Stimulated activated CD4-positive, alpha-beta T cell treated with anti-CD3 and anti-CD28 coated beads, Interleukin-12 subunit alpha, Interleukin-12 subunit beta, amount 100 ng/mL, for 4 hours (primary cell): Measurements from ENCODE around the gene HOMER2.
"Not testable (repeated sequence)": the region's sequence is repeated elsewhere in the genome, so short reads cannot be mapped to it uniquely, and the experiment has no call there.

Experiments
- DNase-seq: peaks from one replicate; pipeline ENCODE4 v3.0.0-alpha.2; 2020

HOMER2 gene

DNA sequence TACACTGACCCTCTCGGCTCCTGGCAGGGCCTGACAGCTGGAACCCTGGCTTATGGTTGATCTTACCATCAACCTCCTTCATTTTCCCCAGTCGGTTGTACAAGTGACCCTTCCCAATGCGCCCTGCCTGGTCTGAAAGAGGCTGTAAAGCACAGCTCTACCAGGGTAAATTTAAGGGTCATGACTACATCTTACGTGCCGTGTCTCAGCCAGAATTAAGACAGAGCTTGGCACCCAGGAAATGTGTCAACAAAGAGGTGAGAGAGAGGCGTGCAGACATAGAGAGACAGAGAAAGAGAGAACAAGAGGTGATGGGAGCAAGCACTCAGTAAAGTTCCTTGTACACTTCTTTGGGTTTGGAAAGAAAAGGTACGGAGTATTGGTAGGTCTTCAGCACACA is 28.8 kb downstream of the HOMER2 start:
- DNase-seq, result no peak

DNA sequence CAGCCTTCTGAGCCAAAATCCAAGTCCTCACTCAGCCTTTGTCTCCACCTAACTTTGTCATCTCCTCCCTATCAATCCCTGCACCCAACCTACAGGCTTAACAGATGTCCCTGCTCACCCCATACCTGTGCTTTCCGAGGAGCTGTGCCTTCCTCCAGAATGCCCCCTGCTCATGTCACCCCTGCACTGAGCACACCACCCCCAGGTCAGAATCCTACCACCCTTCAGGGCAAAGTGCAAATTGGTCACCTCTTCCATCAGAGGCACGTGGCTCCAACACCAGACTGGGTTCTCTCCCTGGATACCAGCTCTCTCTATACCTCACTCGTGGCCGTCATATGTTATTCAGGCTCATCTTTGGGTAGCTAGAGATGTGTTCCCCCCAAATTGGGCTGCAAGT is 29.8 kb downstream of the HOMER2 start:
- DNase-seq, result no peak

DNA sequence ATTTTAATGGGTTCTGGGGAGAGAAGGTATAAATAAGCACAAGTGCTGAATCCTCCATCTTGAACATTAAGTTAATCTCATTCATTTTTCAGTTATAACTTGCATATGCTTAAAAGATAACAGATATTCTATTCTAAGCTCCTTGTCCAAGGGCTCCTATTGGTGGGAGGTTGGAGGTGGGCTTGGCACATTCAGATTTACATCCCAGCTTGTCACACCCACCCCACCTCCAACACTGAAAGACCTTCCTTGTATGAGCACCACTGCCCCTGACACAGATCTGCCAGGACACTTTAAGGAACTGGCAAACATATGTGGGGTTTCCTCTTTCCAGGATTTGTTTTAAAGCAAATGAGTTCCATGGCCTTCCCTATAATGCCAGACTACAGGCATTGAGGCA is 30.6 kb downstream of the HOMER2 start:
- no peak for DNase-seq

DNA sequence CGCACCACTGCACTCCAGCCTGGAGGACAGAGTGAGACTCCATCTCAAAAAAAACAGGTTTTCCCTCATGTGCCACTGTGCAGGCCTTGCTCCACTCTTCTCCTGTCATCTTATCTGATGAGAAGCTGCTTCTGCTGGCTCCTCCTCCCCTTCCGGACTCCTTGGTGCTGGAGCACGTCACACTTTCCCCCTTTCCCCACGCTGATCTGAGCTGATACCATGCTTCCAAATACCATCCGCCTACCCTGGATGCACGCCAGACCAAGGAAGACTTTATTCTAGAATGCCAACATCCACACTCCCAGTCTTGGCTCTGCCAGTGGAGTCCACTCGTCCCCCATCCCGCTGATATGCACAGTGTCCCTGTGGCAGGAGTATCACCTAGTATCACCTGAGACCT is 31.3 kb downstream of the HOMER2 start:
- no peak for DNase-seq

DNA sequence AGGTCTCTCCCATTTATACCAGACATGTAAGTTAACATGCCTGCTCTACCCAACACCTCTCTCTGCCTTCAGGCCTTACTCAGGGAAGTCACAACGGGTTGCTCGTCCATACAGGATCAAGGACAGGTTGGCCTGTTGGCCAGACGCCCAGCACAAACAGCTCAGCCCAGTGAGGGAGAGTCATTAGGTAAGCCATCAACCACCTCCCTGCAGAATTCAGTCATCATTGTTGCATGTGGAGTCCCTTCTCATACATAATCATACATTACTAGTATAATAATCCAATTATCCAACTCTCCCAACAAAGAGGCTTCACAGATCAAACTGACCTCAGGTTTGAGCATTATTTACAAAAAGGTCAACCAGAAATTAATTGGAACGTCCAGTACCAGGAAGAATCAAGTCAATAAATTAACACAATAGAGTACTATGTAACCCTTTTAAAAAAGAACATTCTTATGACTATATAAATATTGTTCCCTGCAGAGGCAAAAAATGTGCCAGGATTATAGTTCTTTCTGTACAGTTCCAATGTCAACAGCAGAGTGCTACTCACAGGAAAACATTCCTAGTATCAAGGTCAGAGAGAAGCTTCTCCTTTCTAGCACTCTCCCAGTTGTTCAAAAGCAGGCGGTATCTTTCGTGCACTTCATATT is 33.2 kb downstream of the HOMER2 start:
- no peak for DNase-seq

DNA sequence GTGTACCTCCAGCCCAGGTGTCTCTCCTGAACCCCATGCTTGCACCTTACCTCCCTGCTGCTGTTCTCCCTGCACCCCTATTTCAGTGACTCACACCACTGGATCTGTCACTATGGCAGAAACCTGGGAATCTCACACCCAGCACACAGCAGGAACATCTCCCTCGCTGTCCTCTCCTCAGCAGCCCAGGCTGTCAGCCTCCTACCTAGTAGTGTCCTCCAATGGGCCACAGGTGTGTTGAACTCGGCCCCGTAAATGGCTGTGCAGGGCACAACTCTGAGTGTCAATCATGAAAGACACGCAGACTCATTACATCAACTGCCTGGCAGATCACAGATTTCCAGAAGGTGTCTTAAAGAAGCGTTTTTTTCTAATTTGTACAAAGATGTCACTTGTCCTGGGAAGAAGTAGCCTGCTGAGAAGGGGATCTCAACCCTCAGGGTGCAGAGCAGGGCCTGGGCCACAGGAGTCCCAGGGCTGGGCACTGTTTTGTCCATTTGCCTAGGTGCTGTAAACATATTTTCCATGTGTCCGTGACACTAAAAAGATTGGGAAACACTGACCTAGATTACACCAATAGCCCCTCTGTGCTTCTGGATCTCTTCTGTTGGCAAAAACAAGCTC is 33.8 kb downstream of the HOMER2 start:
- no peak for DNase-seq

DNA sequence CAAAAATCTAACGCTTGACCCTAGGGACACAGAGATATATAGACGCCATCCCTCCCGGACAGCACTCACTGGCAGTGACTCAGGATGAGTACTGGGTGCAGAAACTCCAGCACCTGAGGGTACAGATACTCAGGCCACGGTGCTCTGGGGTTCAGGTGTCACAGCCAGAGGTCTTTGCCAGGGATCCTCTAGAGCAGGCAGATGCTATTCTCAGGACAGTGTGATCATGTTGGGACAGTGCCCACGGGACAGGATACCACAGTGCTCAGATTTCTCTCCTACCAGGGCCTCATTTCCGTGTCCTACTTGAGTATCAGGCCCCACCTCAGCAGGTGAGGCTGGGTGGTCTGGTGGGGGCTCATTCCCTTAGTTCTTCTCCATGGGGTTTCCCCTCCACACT is 34.4 kb downstream of the HOMER2 start:
- no peak for DNase-seq

DNA sequence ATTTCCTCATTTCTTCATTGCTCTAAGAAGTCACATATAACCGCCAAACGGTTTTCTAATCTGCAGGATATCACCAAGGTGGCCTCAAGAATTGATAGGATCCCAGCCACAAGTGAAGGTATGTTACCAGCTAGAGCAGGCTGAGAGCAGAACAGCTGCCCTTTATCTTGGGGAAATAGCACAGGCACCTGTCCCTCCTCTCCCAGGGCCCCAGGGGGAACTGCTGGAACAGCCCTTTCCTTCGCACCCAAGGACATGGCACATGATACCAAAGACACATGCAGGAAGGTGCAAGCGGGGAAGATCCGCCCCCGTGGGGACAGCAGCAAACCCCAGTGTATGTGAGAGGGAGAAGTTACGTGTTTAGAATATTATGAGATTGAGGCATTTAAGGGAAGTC is 35.3 kb downstream of the HOMER2 start:
- no peak for DNase-seq

DNA sequence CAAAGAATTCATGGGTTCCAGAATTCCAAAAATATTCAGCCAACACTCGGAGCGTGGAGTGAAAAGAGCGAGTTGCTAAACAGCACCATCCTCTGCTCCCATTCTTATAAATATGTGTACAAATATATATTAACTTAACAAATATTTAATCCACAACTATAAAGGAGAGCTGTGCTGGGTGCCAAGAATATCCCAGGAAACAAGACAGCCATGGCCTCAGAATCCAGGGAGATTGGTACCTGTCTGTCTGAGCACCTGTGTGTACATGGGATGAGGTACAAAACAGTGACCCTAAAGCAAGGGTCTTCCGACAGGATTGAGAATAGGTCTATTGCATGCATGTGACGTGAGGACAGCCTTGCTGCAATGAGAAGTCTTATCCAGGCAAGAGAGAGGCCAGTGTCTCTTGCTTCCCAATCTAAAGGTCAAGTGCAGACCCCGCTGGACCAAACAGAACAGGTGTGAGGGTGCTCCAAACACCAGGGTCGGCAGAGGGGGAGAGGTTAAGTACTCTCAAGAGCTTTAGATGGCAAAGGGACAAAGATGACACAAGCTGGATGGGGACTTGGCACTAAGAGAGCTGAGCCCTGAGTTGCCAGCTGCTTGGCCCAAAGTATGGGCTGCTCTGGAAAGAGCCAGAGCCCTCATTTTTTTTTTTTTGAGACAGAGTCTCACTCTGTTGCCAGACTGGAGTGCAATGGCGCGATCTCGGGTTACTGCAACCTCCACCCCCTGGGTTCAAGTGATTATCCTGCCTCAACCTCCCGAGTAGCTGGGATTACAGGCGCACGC is 36.2 kb downstream of the HOMER2 start:
- DNase-seq, result no peak

DNA sequence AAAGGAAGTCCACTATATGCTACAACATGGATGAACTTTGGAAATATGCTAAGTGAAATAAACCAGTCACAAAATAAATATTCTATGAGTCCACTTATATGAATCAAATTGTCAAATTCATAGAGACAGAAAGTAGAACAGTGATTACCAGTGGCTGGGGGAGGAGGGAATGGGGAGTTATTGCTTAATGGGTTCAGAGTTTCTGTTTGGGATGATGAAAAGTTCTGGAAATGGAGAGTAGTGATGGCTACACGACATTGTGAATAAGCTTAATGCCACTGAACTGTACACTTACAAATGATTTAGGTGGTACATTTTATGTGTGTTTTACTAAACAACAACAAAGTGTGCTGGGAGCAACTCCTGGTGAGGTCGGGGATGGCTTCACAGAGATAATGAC is 38.1 kb downstream of the HOMER2 start:
- no peak for DNase-seq

DNA sequence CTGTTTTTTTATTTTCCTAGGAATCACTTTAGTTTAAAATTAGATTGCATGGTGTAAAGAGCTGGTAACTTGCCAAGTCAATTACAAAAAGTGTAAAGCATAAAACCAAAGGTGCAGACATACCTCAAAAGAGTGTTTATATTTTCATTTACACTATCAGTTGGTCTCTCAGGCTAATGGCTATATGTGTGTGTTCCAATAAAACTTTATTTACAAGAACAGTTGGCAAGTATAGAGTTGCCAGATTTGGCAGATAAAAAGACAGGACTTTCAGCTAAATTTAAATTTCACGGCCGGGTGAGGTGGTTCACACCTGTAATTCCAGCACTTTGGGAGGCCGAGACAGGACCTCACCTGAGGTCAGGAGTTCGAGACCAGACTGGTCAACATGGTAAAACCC is 41.1 kb downstream of the HOMER2 start:
- no peak for DNase-seq

DNA sequence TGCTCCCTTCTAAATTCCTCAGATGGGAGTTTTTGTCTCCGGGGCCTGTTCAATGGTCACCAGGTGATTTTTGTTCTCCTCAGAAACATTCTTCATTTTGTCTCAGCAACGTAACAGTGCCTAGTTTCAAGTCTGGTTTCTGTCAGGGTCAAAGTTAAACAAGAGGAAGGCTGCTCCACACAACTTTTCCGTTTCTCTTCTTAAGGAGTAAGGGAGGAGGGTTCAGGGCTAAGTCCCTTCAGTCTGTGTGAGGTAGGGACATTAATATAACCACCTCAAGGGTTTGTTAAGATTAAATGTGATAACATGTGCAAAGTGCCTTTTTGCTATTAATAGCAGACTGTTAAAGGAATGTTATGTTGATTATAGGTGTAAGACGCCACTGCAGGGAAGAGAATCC is 41.8 kb downstream of the HOMER2 start:
- no peak for DNase-seq

DNA sequence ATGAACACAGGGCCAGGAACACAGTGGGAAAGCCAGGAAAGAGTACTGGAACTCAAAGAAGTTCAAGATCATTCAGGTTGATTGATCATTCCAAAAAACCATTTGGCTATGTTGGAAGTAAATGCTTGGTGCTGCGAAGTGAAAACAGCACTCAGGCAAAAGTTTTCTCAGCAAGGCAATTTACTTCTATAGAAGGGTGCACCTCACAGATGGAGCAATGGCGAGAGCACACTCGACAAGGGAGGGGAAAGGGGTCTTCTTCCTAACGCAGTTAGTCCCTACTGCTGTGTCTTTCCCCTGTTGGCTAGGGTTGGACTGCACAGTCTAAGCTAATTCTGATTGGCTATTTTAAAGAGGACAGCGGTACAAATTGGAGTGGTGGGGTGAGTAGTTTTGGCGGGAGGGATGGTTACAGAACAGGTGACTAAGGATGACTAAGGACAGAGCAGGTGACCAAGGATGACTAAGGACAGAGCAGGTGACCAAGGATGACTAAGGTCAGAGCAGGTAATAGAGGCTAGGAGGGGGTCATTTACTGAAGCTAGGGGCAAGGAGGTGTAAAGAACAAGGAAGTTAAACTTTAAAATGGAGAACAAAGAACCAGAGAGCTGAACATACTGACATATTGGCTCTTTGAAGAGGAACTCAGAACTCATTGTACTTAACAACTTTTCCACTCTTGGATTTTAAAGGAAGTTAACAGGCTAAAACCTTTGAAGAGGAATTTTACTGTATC is 43.3 kb downstream of the HOMER2 start:
- DNase-seq, result no peak

DNA sequence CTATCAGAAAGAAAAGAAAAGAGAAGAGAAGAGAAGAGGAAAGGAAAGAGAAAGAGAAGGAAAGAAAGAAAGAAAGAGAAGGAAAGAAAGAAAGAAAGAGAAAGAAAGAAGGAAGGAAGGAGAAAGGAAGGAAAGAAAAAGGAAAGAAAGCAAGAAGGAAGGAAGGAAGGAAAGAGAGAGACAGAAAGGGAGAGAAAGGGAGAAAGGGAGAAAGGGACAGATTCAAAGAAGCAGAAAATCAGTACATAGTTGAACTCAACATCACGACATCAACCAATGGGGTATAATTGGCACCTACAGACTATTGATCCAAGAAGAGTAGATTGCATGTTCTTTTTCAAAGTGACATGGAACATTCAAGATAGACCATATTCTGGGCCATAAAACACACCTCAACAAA is 45.2 kb downstream of the HOMER2 start:
- no peak for DNase-seq

DNA sequence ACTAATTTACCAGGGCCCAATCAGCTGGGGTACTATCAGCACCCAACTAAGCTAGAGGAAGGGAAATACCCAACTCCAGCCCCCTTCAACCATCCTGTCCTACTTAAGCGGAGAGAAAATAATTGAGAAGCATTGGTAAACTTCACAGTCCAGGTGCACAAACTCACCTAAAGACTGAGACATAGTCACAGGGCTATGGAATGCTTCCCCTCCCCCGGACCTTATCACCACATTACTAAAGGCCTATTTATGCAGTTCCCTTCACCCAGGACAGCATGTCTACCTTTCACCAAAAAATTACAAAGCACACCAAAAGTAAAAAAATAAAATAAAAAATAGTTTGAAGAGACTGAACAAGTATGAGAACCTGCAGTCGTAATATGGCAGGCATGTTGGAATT is 47.9 kb downstream of the HOMER2 start:
- DNase-seq, result no peak

DNA sequence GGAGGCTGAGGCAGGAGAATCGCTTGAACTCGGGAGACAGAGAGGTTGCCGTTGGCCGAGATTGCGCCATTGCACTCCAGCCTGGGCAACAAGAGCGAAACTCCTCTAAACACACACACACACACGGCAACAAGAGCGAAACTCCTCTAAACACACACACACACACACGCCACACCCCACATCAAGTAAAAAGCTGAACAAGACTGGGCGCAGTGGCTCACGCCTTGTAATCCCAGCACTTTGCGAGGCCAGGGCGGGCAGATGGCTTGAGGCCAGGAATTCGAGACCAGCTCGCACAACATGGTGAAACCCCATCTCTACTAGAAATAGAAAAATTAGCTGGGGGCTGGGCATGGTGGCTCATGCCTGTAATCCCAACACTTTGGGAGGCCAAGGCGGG is 49.0 kb downstream of the HOMER2 start:
- no peak for DNase-seq

DNA sequence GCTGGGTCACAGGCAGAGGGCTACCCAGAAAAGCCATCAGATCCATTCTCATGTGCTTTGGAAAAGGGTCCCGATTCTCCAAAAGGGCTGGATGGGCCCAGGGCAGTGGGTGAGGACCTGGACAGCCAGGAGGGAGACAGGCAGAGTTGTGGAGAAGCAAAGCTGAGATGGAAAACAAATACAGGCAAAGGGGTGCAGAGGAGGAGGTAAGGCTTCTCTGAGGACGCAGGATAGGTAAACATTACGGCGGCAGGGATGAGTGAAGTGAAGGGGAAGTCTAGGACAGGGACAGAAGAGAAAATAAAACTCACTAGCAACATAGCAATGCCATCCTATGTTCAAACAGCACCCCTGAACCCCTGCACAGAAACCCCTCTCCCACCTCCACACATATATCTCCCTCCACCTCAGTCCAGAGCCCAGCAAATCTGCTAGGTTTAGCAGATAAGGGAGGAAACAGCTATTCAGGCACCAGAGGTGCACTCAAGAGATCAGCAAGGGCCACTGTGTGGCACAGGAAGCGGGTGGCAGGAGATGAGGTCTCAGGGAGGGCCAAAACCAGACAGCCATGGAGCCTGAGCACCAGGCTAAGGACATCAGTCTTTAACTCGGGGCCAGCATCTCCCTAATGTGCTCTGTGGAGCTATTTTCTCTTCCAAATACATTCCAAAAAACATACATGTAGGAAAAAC is 51.3 kb downstream of the HOMER2 start:
- no peak for DNase-seq

DNA sequence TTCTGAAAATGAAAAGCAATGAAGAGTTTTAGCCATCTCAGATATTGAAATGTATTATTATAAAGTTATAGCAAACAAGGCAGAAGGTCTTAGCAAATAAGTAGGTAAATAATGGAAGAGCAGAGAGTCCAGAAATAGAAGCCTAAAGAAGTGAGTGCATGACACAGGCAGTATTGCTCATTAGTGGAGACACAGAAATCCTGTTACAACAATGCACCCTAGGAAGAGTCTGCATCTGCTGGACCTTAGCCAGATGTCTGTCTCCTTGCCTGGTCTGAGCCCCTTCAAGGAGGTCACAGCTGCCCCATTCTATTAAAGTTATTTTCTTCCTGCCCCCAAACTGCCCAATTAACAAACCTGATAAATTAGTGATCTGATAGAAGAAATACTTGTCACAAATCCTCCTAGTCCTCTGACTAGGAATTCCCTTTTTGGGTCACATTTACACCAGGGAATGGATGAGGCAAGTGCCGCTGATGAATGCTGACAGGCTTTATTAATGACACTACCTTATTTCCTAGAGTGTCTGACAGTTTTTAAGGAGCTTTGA is 51.9 kb downstream of the HOMER2 start:
- no peak for DNase-seq

DNA sequence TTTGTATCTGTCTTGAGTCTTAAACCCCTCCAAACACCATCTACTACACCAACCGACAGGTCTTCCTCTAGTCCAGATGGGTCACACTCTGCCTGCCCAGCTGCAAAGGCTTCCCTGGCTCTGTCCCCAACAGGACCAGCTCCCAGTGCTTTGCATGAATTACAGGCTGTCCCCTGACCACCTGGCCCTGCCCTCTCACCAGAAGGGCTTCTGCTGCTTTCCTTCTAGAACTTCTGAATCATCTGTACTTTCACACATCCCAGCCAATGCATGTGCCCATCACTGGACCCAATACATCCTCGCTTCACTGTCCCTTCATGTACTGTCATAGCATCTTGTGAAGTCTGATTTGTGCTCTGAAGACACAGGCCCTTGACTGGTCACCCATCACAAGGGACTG is 53.6 kb downstream of the HOMER2 start:
- no peak for DNase-seq

DNA sequence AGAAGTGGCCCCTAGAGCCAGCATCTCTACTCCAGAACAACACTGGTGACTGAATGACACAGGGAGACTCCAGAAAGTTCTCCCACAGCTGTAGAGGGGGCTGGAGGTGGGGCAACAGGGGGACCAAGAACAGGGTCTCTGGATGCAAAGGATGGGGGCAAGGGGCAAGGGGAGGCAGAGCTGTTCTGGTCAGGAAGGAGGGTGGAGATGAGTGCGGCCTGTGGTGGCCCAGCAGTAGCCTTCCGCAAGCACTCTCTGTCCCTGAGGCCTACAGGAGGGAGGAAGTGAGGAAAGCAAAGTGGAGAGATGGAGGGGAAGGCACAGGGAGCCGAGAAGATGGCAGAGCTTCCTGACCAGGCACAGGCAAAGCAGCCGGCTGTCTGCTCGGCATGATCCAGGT is 56.5 kb downstream of the HOMER2 start:
- DNase-seq, result no peak

DNA sequence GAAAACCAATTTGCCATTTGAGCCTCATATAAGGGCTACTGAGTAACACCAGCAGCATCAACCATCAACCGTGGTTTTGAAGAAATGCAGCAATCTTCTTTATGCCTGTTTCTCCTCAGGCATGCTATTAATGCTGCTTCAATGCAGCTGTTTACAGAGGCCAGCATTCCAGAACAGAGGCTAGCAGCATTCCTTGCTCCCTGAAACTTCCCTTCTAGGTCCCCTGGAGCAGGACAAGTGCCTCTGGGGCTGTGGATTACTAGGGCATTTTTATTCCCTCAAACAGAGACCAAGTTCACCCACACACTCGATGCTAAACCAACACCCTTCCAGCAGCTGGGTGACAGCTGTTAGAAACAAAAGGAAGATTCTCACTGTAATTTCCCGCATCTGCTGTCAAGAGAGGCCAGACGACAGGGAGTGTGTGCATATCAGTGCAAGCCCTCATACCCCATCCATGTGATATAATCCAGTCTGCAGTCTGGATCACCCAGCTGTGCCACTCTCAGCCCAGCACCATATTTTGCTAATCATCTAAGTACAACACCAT is 57.5 kb downstream of the HOMER2 start:
- DNase-seq, result no peak

DNA sequence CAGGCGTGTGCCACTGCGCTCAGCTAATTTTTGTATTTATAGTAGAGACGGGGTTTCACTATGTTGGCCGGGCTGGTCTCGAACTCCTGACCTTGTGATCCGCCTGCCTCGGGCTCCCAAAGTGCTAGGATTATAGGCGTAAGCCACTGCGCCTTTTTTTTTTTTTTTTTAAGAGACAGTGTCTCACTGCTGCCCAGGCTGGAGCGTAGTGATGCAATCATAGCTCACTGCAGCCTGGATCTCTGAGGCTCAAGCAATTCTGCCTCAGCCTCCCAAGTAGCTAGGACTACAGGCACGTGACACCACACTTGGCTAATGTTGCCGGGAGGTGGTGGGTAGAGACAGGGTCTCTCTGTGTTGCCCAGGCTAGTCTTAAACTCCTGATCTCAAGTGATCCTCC is 59.0 kb downstream of the HOMER2 start:
- not testable (repeated sequence) for DNase-seq
